Panc1 (cell line): ENCODE data around the gene APOO. TPM values are rescaled to one million over a fixed set of nuclear protein-coding genes. Genes with fewer than 3 reads are reported as not detected.

ENCODE experiments used
- ATAC-seq: fragments of 200-7000 bp; cut with Tn5 transposase; 2 replicates; pipeline ENCODE4 v1.9.1; 2020; ENCODE audit warnings: mild to moderate bottlenecking, moderate library complexity
- BruUV-seq: library from RNA; stranded (reverse); fragments of 400-500 nt; replicated peaks from 2 replicates; lab custom pipeline; 2021; lab: Mats Ljungman, UMichigan
- CTCF ChIA-PET: fragments of 300-600 bp; sonication (Branson Sonifier 250); formaldehyde crosslinking; loops from one replicate; lab custom pipeline; 2022; ENCODE audit warnings: antibody characterized with exemption; lab: Charles Lee
- POLR2A ChIA-PET: fragments of 300-600 bp; sonication (Branson Sonifier 250); formaldehyde crosslinking; loops from one replicate; lab custom pipeline; 2022; ENCODE audit warnings: antibody characterized with exemption; lab: Charles Lee
- DNase-seq: peaks from one replicate; pipeline ENCODE4 v3.0.0-alpha.2; 2010; ENCODE audit warnings: low read depth, low spot score
- H3K27ac ChIP-seq: 2 replicates; pipeline ENCODE4 v1.5.1; 2011; ENCODE audit warnings: mild to moderate bottlenecking, low read length, inconsistent platforms
- H3K27me3 ChIP-seq: fragments of 200-500 bp; sonication (Bioruptor generic); 2 replicates; pipeline ENCODE4 v1.6.0; 2014; ENCODE audit warnings: low read length, inconsistent platforms; ENCODE audit not compliant: control insufficient read depth, insufficient read depth
- H3K36me3 ChIP-seq: fragments of 200-500 bp; sonication (Bioruptor generic); 2 replicates; pipeline ENCODE4 v1.5.1; 2014; ENCODE audit warnings: inconsistent platforms, mild to moderate bottlenecking, low read length, moderate library complexity; ENCODE audit not compliant: control insufficient read depth, insufficient read depth
- H3K4me1 ChIP-seq: 2 replicates; pipeline ENCODE4 v1.5.1; 2011; ENCODE audit warnings: inconsistent platforms, mild to moderate bottlenecking, low read length, moderate library complexity; ENCODE audit not compliant: control insufficient read depth, insufficient read depth
- H3K4me3 ChIP-seq, 2 experiments: 2 replicates each; pipeline ENCODE4 v1.5.1; 2011 to 2012; ENCODE audit warnings: low read depth in 2 of 2, low read length in 2 of 2, mild to moderate bottlenecking in 2 of 2, inconsistent platforms in 1 of 2, moderate library complexity in 1 of 2
- H3K9me3 ChIP-seq: fragments of 200-500 bp; sonication (Bioruptor generic); 2 replicates; pipeline ENCODE4 v1.5.1; 2014; ENCODE audit warnings: low read depth, mild to moderate bottlenecking, inconsistent platforms, low read length, moderate library complexity; ENCODE audit not compliant: control insufficient read depth, insufficient read depth
- CTCF ChIP-seq: fragments of 450-650 bp; IDR thresholded peaks from 2 replicates; pipeline ENCODE4 v1.5.1; 2017; ENCODE audit warnings: mild to moderate bottlenecking
- POLR2AphosphoS5 ChIP-seq: IDR thresholded peaks from 2 replicates; pipeline ENCODE4 v1.6.1; 2012; ENCODE audit warnings: mild to moderate bottlenecking, low read depth, low read length, moderate library complexity
- REST ChIP-seq, 2 experiments: IDR thresholded peaks; 2 replicates each; pipeline ENCODE4 v1.6.1; 2011 to 2012; ENCODE audit warnings: low read depth in 2 of 2, control low read depth in 1 of 2, low read length in 1 of 2, mild to moderate bottlenecking in 1 of 2, moderate library complexity in 1 of 2; ENCODE audit not compliant: insufficient read depth in 1 of 2
- SIN3A ChIP-seq: IDR thresholded peaks from 2 replicates; pipeline ENCODE4 v1.6.1; 2012; ENCODE audit warnings: low read depth, mild to moderate bottlenecking, low read length, moderate library complexity, borderline replicate concordance; ENCODE audit not compliant: insufficient read depth
- TCF7L2 ChIP-seq: IDR thresholded peaks from 2 replicates; pipeline ENCODE4 v1.6.1; 2011; ENCODE audit warnings: mild to moderate bottlenecking, low read depth, low read length, inconsistent platforms
- in situ Hi-C: cut with HindIII; loops from 2 replicates; pipeline ENCODE4 v1.10.0; 2016; ENCODE audit warnings: low sequenced_read_pairs, low pct_unique_long_range_greater_than_20kb
- intact Hi-C: fragments of 100-400 bp; cut with micrococcal nuclease; formaldehyde crosslinking; loops from one replicate; pipeline ENCODE4 v1.10.0; 2022; ENCODE audit not compliant: unreplicated experiment
- total RNA-seq: library from RNA; stranded (reverse); gene quantifications from one replicate; pipeline ENCODE4 v1.2.1, GENCODE V29; 2021; ENCODE audit not compliant: unreplicated experiment

Gene APOO
- total RNA-seq, 1 experiment from 2014 or later: 36.8 TPM

- POLR2A ChIA-PET: interaction anchor here (0.7 kb wide), 1 partner anchor 244 kb away, joined by 4 read pairs; the partner anchor contains the start of gene PRDX4
- in situ Hi-C loops: no loop called here
These were observed 3.5 kb upstream of the APOO start for GRCh38 chrX:23911126-23911835.

More at GRCh38 chrX:23911126-23911835, 3.5 kb upstream of the APOO start:
- no peaks in the 10 kb centered on the region for H3K9me3 ChIP-seq
- DNase-seq (no peak), ATAC-seq (no peak)
- TF ChIP-seq SIN3A: no peak
- no peak for TF ChIP-seq REST (IDR thresholded peaks at IDR 0.05; ENCODE audit: insufficient read depth in 1 of 2, low read depth in 2 of 2, low read length in 1 of 2)
- no peak for TF ChIP-seq POLR2AphosphoS5
- no peak for TF ChIP-seq TCF7L2
- TF ChIP-seq CTCF: no peak
- no peak overlapping the region for H3K4me3 ChIP-seq
- intact Hi-C loops: no loop called here
- H3K27ac ChIP-seq: no peak overlapping the region
- H3K27me3 ChIP-seq: no peaks in the 10 kb centered on the region
- no peaks in the 10 kb centered on the region; the same call in 1 of the 2 replicates for H3K36me3 ChIP-seq
- peaks cover 2% of the 10 kb centered on the region for H3K4me1 ChIP-seq
- no TSS peak for BruUV-seq
- CTCF ChIA-PET: no interaction called here
